RPMI8226 (cell line): ENCODE results near the gene PRR5L.
"Not testable (repeated sequence)": the region's sequence is repeated elsewhere in the genome, so short reads cannot be mapped to it uniquely, and the experiment has no call there.

Source experiments
- DNase-seq: peaks from one replicate; pipeline ENCODE4 v3.0.0-alpha.2; 2015

The PRR5L gene

GRCh38 chr11:36511062-36511461 lies 215.0 kb downstream of the PRR5L start:
- not testable (repeated sequence) for DNase-seq

GRCh38 chr11:36512016-36512415 lies 215.9 kb downstream of the PRR5L start:
- no peak for DNase-seq

DNA sequence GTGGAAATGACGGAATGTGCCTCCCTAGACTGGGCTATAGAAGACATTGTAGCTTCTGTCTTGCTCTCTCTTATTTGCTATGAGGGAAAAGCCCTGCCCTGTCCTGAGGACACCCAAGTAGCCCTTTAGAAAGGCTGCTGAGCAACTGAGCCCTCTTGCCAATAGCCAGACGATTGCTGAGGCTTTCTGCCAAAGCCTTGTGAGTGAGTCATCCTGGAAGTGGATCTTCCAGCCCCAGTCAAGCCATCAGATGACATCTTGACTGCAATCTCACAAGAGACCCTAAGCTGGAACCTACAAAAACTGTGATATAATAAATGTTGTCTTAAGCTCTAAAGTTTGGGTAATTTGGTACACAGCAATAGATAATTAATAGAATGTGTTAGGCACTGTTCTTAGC lies 217.9 kb downstream of the PRR5L start:
- DNase-seq: no peak
